Prostate gland (tissue), 2 donors: ENCODE measurements around the gene SP7.

Experiments
- CTCF ChIP-seq, 4 experiments: fragments of 200-600 bp in 2 of 4; fragments of 450-650 bp in 2 of 4; sonication (generic) in 2 of 4; IDR thresholded peaks; 1 replicate in 3 of 4; 2 replicates in 1 of 4; pipeline ENCODE4 v1.5.1; 2016 to 2019; ENCODE audit warnings: antibody characterized with exemption in 4 of 4, mild to moderate bottlenecking in 2 of 4, moderate library complexity in 2 of 4
- POLR2A ChIP-seq: fragments of 450-650 bp; IDR thresholded peaks from one replicate; pipeline ENCODE4 v1.6.1; 2016; ENCODE audit warnings: antibody characterized with exemption, mild to moderate bottlenecking
- POLR2AphosphoS5 ChIP-seq: sonication (generic); formaldehyde crosslinking; IDR thresholded peaks from one replicate; pipeline ENCODE4 v1.6.1; 2017; ENCODE audit warnings: antibody characterized with exemption

- TF ChIP-seq CTCF (IDR thresholded peaks at IDR 0.05) = no peak
- TF ChIP-seq POLR2A = no peak
- TF ChIP-seq POLR2AphosphoS5 = no peak
Measured at GRCh38 chr12:53343449-53343848, 7.3 kb upstream of the SP7 start.
